Fibroblast of lung (primary cell): ENCODE measurements around the gene ISOC2. TPM values are rescaled to one million over a fixed set of nuclear protein-coding genes. Genes with fewer than 3 reads are reported as not detected.

ENCODE experiments used
- DNase-seq, 2 donors: peaks; one replicate each; pipeline versions ENCODE4 v3.0.0 to v3.0.0-alpha.2; 2010; ENCODE audit warnings: low read depth in 2 of 2
- H2AFZ ChIP-seq: 2 replicates; pipeline ENCODE4 v1.5.1; 2012; ENCODE audit warnings: low read length, control low read depth, inconsistent platforms
- H3K27ac ChIP-seq: 2 replicates; pipeline ENCODE4 v1.5.1; 2011; ENCODE audit warnings: low read length, control low read depth; ENCODE audit not compliant: insufficient read depth
- H3K27me3 ChIP-seq: 2 replicates; pipeline ENCODE4 v1.5.1; 2011; ENCODE audit warnings: mild to moderate bottlenecking, low read length; ENCODE audit not compliant: control insufficient read depth, insufficient read depth
- H3K36me3 ChIP-seq: 2 replicates; pipeline ENCODE4 v1.5.1; 2011; ENCODE audit warnings: low read length; ENCODE audit not compliant: control insufficient read depth, insufficient read depth
- H3K4me1 ChIP-seq: 2 replicates; pipeline ENCODE4 v1.5.1; 2011; ENCODE audit warnings: low read length; ENCODE audit not compliant: control insufficient read depth, insufficient read depth; ENCODE audit errors: extremely low read depth
- H3K4me2 ChIP-seq: 2 replicates; pipeline ENCODE4 v1.5.1; 2011; ENCODE audit warnings: low read length, control low read depth; ENCODE audit not compliant: insufficient read depth; ENCODE audit errors: extremely low read depth
- H3K4me3 ChIP-seq, 4 experiments: fragments of 200-600 bp in 1 of 4; sonication (generic) in 1 of 4; replicated peaks in 1 of 4; 2 replicates each; pipeline ENCODE4 v1.5.1; 2011 to 2016; ENCODE audit warnings: low read length in 4 of 4, low read depth in 3 of 4, mild to moderate bottlenecking in 3 of 4, control low read depth in 2 of 4, inconsistent platforms in 1 of 4, mixed read lengths in 1 of 4; ENCODE audit not compliant: insufficient read depth in 1 of 4; ENCODE audit errors: control extremely low read depth in 1 of 4
- H3K79me2 ChIP-seq: 2 replicates; pipeline ENCODE4 v1.5.1; 2012; ENCODE audit warnings: mild to moderate bottlenecking, low read length, inconsistent platforms; ENCODE audit not compliant: control insufficient read depth, insufficient read depth
- H3K9ac ChIP-seq: 2 replicates; pipeline ENCODE4 v1.5.1; 2011; ENCODE audit warnings: mild to moderate bottlenecking, low read length, control low read depth; ENCODE audit not compliant: insufficient read depth
- H3K9me3 ChIP-seq: 2 replicates; pipeline ENCODE4 v1.5.1; 2012; ENCODE audit warnings: low read depth, low read length; ENCODE audit not compliant: control insufficient read depth, insufficient read depth
- H4K20me1 ChIP-seq: 2 replicates; pipeline ENCODE4 v1.5.1; 2011; ENCODE audit warnings: low read length; ENCODE audit not compliant: control insufficient read depth, insufficient read depth; ENCODE audit errors: extremely low read depth
- CTCF ChIP-seq, 2 donors: IDR thresholded peaks in 1 of 2; conservative IDR thresholded peaks in 1 of 2; 1 replicate in 1 of 2; 2 replicates in 1 of 2; pipeline ENCODE4 v1.5.1; 2011 to 2012; ENCODE audit warnings: low read length in 2 of 2, control low read depth in 1 of 2, inconsistent platforms in 1 of 2, low read depth in 1 of 2, mild to moderate bottlenecking in 1 of 2
- EZH2 ChIP-seq: IDR thresholded peaks from 2 replicates; pipeline ENCODE4 v1.5.1; 2012; ENCODE audit warnings: low read length, control low read depth, mild to moderate bottlenecking; ENCODE audit errors: missing control alignments
- polyA plus RNA-seq, 2 donors: library from polyadenylated mRNA; depleted of rRNA in 1 of 2; stranded (reverse) in 1 of 2; unstranded in 1 of 2; fragments of >200 nt; gene quantifications; 2 replicates each; pipeline ENCODE4 v1.2.1, GENCODE V29; 2011 to 2012; ENCODE audit warnings: missing spikeins in 1 of 2
- total RNA-seq: library from RNA; depleted of rRNA; stranded (reverse); fragments of >200 nt; gene quantifications from 2 replicates; pipeline ENCODE4 v1.2.1, GENCODE V29; 2014

Gene ISOC2
- total and polyA plus RNA-seq, 2 donors (not counting 1 experiment from before 2014, with no cell fraction given) = 24.8 to 35.5 TPM

GRCh38 chr19:55465460-55466240, 4.2 kb upstream of the ISOC2 start:
- Histone ChIP-seq H3K4me1 (peaks cover 9% of the 10 kb centered on the region), H3K9me3 (no peaks in the 10 kb centered on the region), H3K4me3 (no peak overlapping the region), H3K27me3 (no peaks in the 10 kb centered on the region), H3K27ac (no peak overlapping the region), H3K36me3 (no peaks in the 10 kb centered on the region), H3K4me2 (no peak overlapping the region), H3K79me2 (no peaks in the 10 kb centered on the region), H3K9ac (no peak overlapping the region), H4K20me1 (no peaks in the 10 kb centered on the region), H2AFZ (no peak overlapping the region)
- no peak for DNase-seq
- TF ChIP-seq CTCF (conservative IDR thresholded peaks at IDR 0.05 in 1 of 2, IDR thresholded peaks at IDR 0.05 in 1 of 2; ENCODE audit: low read depth in 1 of 2, low read length in 2 of 2) (no peak), EZH2 (no peak)

GRCh38 chr19:55464662-55465054, 3.2 kb upstream of the ISOC2 start, which contains the start of gene C19orf85:
TSS of gene C19orf85 (minus strand) at chr19:55464751. CDS start at chr19:55464554, 197 bp downstream.
- no peak for DNase-seq
- no peaks in the 10 kb centered on the region for H3K9me3 ChIP-seq
- no peaks in the 10 kb centered on the region for H3K79me2 ChIP-seq
- no peaks in the 10 kb centered on the region for H3K36me3 ChIP-seq
- H3K4me1 ChIP-seq = peaks cover 12% of the 10 kb centered on the region
- no peaks in the 10 kb centered on the region for H4K20me1 ChIP-seq
- H3K27ac ChIP-seq = no peak within 1 kb of the TSS
- H2AFZ ChIP-seq = no peak within 1 kb of the TSS
- H3K9ac ChIP-seq = no peak within 1 kb of the TSS
- H3K4me2 ChIP-seq = no peak within 1 kb of the TSS
- TF ChIP-seq EZH2 (no peak), CTCF (conservative IDR thresholded peaks at IDR 0.05 in 1 of 2, IDR thresholded peaks at IDR 0.05 in 1 of 2; ENCODE audit: low read depth in 1 of 2, low read length in 2 of 2) (no peak)
- no peaks in the 10 kb centered on the region for H3K27me3 ChIP-seq
- H3K4me3 ChIP-seq = no peak within 1 kb of the TSS

- TF ChIP-seq EZH2 (no peak), CTCF (conservative IDR thresholded peaks at IDR 0.05 in 1 of 2, IDR thresholded peaks at IDR 0.05 in 1 of 2; ENCODE audit: low read depth in 1 of 2, low read length in 2 of 2) (no peak)
- Histone ChIP-seq H3K9ac (no peak overlapping the region), H4K20me1 (no peaks in the 10 kb centered on the region), H3K27ac (no peak overlapping the region), H3K9me3 (no peaks in the 10 kb centered on the region), H3K4me3 (no peak overlapping the region), H3K27me3 (no peaks in the 10 kb centered on the region), H2AFZ (no peak overlapping the region), H3K4me1 (peaks cover 12% of the 10 kb centered on the region), H3K79me2 (no peaks in the 10 kb centered on the region), H3K36me3 (no peaks in the 10 kb centered on the region), H3K4me2 (no peak overlapping the region)
- no peak for DNase-seq
Observed at GRCh38 chr19:55464039-55464661, 2.7 kb upstream of the ISOC2 start.
